K562 (cell line): Measurements from ENCODE around the gene H2BK1. TPM values are rescaled to one million over a fixed set of nuclear protein-coding genes. Genes with fewer than 3 reads are reported as not detected.

Source experiments
- CBX2 ChIP-seq: fragments of 200-600 bp; sonication (generic); IDR thresholded peaks from one replicate; pipeline ENCODE4 v1.6.1; 2012; ENCODE audit warnings: mild to moderate bottlenecking, low read length, inconsistent platforms; ENCODE audit not compliant: insufficient read depth, poor library complexity, severe bottlenecking
- CHCHD3 ChIP-seq: fragments of 250-450 bp; sonication (Bioruptor Pico); IDR thresholded peaks from 2 replicates; pipeline ENCODE4 v2.1.2; 2022; ENCODE audit warnings: mild to moderate bottlenecking
- CREBBP ChIP-seq: IDR thresholded peaks from one replicate; pipeline ENCODE4 v1.6.1; 2012; ENCODE audit warnings: low read depth, mild to moderate bottlenecking, control low read depth, inconsistent platforms, low read length
- ELK1 ChIP-seq: sonication (generic); formaldehyde crosslinking; IDR thresholded peaks from 2 replicates; pipeline ENCODE4 v1.8.1; 2022; ENCODE audit warnings: missing genetic modification reagents
- ERF ChIP-seq: fragments of 450-650 bp; formaldehyde crosslinking; IDR thresholded peaks from 2 replicates; pipeline ENCODE4 v1.4.0; 2020; ENCODE audit warnings: mild to moderate bottlenecking, mixed read lengths
- ETS1 ChIP-seq: conservative IDR thresholded peaks from 2 replicates; pipeline ENCODE4 v1.6.1; 2011; ENCODE audit warnings: low read depth, mild to moderate bottlenecking, low read length; ENCODE audit not compliant: control insufficient read depth
- ETV1 ChIP-seq: fragments of 450-650 bp; conservative IDR thresholded peaks from 2 replicates; pipeline ENCODE4 v1.6.1; 2016; ENCODE audit warnings: missing genetic modification characterization, control low read depth, low read depth, missing compliant biosample characterization
- FOXA3 ChIP-seq, 2 experiments: fragments of 450-650 bp in 1 of 2; sonication (generic) in 1 of 2; formaldehyde crosslinking; IDR thresholded peaks in 1 of 2; conservative IDR thresholded peaks in 1 of 2; 2 replicates each; pipeline versions ENCODE4 v1.4.0 to v1.8.0; 2020 to 2022; ENCODE audit warnings: mild to moderate bottlenecking in 2 of 2, missing genetic modification reagents in 1 of 2
- HDAC3 ChIP-seq: fragments of 450-650 bp; IDR thresholded peaks from 2 replicates; pipeline ENCODE4 v1.6.1; 2018; ENCODE audit warnings: borderline replicate concordance, mild to moderate bottlenecking, moderate library complexity; ENCODE audit not compliant: partially characterized antibody
- HNRNPK ChIP-seq: fragments of 200-400 bp; formaldehyde crosslinking; IDR thresholded peaks from one replicate; pipeline ENCODE4 v1.6.1; 2018; ENCODE audit warnings: mild to moderate bottlenecking, low read depth, low read length; ENCODE audit not compliant: poor library complexity, severe bottlenecking
- NFATC3 ChIP-seq: fragments of 450-650 bp; IDR thresholded peaks from 2 replicates; pipeline ENCODE4 v1.6.1; 2017; ENCODE audit warnings: mild to moderate bottlenecking
- NUFIP1 ChIP-seq: fragments of 450-650 bp; IDR thresholded peaks from 2 replicates; pipeline ENCODE4 v1.6.1; 2018; ENCODE audit not compliant: partially characterized antibody
- SNRNP70 ChIP-seq: fragments of 200-400 bp; formaldehyde crosslinking; optimal IDR thresholded peaks from 2 replicates; pipeline ENCODE3; 2017; ENCODE audit warnings: low read depth, low read length
- XRCC4 ChIP-seq: IDR thresholded peaks from one replicate; pipeline ENCODE4 v1.6.1; 2011; ENCODE audit not compliant: insufficient read depth, insufficient read length; ENCODE audit errors: extremely low read depth
- ZBTB9 ChIP-seq: fragments of 450-650 bp; formaldehyde crosslinking; IDR thresholded peaks from 2 replicates; pipeline ENCODE4 v1.4.0; 2020; ENCODE audit warnings: mild to moderate bottlenecking, moderate library complexity
- ZFP1 ChIP-seq: fragments of 450-650 bp; formaldehyde crosslinking; IDR thresholded peaks from 2 replicates; pipeline ENCODE4 v1.4.0; 2020; ENCODE audit warnings: mild to moderate bottlenecking, mixed read lengths
- ZFX ChIP-seq: sonication (generic); formaldehyde crosslinking; IDR thresholded peaks from 2 replicates; pipeline ENCODE4 v1.8.0; 2022; ENCODE audit warnings: mild to moderate bottlenecking, missing genetic modification reagents, moderate library complexity
- ZNF384 ChIP-seq: IDR thresholded peaks from 2 replicates; pipeline ENCODE4 v1.6.1; 2012; ENCODE audit warnings: low read depth, low read length, improper control_type of control experiment
- ZNF76 ChIP-seq: fragments of 250-450 bp; sonication (Bioruptor Pico); IDR thresholded peaks from 2 replicates; pipeline ENCODE4 v1.4.0; 2020; ENCODE audit warnings: mild to moderate bottlenecking, moderate library complexity, borderline replicate concordance
- ZNF764 ChIP-seq: fragments of 250-450 bp; sonication (Bioruptor Pico); IDR thresholded peaks from 2 replicates; pipeline ENCODE4 v1.4.0; 2020; ENCODE audit warnings: low read depth, mild to moderate bottlenecking, moderate library complexity
- ZNF79 ChIP-seq: fragments of 250-450 bp; sonication (Bioruptor Pico); IDR thresholded peaks from 2 replicates; pipeline ENCODE4 v1.4.0; 2020; ENCODE audit warnings: low read depth, mild to moderate bottlenecking, moderate library complexity
- polyA plus RNA-seq, 8 experiments: library from polyadenylated mRNA; depleted of rRNA in 4 of 8; stranded (reverse) in 5 of 8; unstranded in 3 of 8; fragments of >200 nt; fragmentation: Nextera tagmentation in 2 of 8; fragmentation: Illumina TruSeq in 1 of 8; extraction: Ambion mirVana in 2 of 8; extraction: Trizol in 1 of 8; gene quantifications; 2 replicates each; pipeline versions ENCODE4 v1.2.1 to v1.2.3, GENCODE V29; 2011 to 2014; ENCODE audit warnings: inconsistent platforms in 1 of 8, missing spikeins in 1 of 8
- total RNA-seq, 7 experiments: library from RNA; depleted of rRNA in 6 of 7; stranded (reverse); fragments of >200 nt in 6 of 7; fragmentation: Illumina TruSeq in 2 of 7; extraction: Trizol in 2 of 7; gene quantifications; 2 replicates each; pipeline versions ENCODE4 v1.2.1 to v1.2.3, GENCODE V29; 2011 to 2021; ENCODE audit warnings: low replicate concordance in 1 of 7

The H2BK1 gene
- total and polyA plus RNA-seq, 9 of the 15 experiments (the other 6 are each of a cell fraction or from before 2014, with no cell fraction given) = not detected

GRCh38 chr7:151228024-151228866 is 18.0 kb upstream of the H2BK1 start (continued):
- TF ChIP-seq ERF (CRISPR knock-in tag) (no peak), ETS1 (no peak), ZNF79 (CRISPR knock-in tag) (no peak), CREBBP (no peak), HDAC3 (no peak), ETV1 (no peak), ZFX (CRISPR knock-in tag) (no peak), ZNF764 (CRISPR knock-in tag) (no peak), SNRNP70 (no peak), FOXA3 (CRISPR knock-in tag; conservative IDR thresholded peaks at IDR 0.05 in 1 of 2, IDR thresholded peaks at IDR 0.05 in 1 of 2) (peak; percentile 91 to 98), ZNF384 (no peak), ELK1 (no peak), ZFP1 (CRISPR knock-in tag) (no peak), NUFIP1 (no peak), XRCC4 (no peak), NFATC3 (no peak), CBX2 (no peak), HNRNPK (no peak), ZBTB9 (CRISPR knock-in tag) (no peak), CHCHD3 (no peak), ZNF76 (CRISPR knock-in tag) (no peak)
